Fibroblast of the aortic adventitia (primary cell): Measurements from ENCODE around the gene KYAT1. TPM values are rescaled to one million over a fixed set of nuclear protein-coding genes. Genes with fewer than 3 reads are reported as not detected.
"Not testable (repeated sequence)": the region's sequence is repeated elsewhere in the genome, so short reads cannot be mapped to it uniquely, and the experiment has no call there.

ENCODE experiments used
- DNase-seq: peaks from one replicate; pipeline ENCODE4 v3.0.0-alpha.2; 2010; ENCODE audit warnings: low read depth
- H3K4me3 ChIP-seq: 2 replicates; pipeline ENCODE4 v1.5.1; 2011; ENCODE audit warnings: low read depth, mild to moderate bottlenecking, control low read depth, low read length, moderate library complexity
- total RNA-seq: library from RNA; depleted of rRNA; stranded (reverse); fragments of >200 nt; gene quantifications from 2 replicates; pipeline ENCODE4 v1.2.3, GENCODE V29; 2012; ENCODE audit warnings: low replicate concordance
- TF ChIP-seq, protein P1 (sequence below): IDR thresholded peaks from 2 replicates; pipeline ENCODE4 v1.5.1; 2011; ENCODE audit warnings: mild to moderate bottlenecking, low read length, control low read depth, inconsistent platforms; ENCODE audit not compliant: insufficient read depth

Gene KYAT1
- total RNA-seq, 1 donor: 6.8 TPM

DNA sequence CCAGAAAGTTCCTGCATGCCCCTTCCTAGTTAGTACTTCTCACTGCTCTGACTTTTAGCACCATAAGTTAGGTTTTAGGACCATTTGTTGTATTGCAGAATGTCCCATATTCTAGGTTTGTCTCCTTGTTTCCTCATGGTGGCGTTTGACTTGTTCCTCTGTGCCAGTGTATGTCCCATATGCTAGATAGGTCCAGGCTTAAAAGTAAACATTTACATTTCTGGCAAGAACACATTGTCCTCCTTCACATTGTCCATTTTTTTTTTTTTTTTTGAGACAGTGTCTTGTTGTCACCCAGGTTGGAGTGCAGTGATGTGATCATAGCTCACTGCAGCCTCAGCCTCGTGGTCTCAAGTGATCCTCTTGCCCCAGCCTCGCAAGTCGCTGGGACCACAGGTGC lies 79.3 kb downstream of the KYAT1 start:
- TF ChIP-seq, protein P1, sequence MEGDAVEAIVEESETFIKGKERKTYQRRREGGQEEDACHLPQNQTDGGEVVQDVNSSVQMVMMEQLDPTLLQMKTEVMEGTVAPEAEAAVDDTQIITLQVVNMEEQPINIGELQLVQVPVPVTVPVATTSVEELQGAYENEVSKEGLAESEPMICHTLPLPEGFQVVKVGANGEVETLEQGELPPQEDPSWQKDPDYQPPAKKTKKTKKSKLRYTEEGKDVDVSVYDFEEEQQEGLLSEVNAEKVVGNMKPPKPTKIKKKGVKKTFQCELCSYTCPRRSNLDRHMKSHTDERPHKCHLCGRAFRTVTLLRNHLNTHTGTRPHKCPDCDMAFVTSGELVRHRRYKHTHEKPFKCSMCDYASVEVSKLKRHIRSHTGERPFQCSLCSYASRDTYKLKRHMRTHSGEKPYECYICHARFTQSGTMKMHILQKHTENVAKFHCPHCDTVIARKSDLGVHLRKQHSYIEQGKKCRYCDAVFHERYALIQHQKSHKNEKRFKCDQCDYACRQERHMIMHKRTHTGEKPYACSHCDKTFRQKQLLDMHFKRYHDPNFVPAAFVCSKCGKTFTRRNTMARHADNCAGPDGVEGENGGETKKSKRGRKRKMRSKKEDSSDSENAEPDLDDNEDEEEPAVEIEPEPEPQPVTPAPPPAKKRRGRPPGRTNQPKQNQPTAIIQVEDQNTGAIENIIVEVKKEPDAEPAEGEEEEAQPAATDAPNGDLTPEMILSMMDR: no peak
- H3K4me3 ChIP-seq: no peak overlapping the region
- DNase-seq: no peak

DNA sequence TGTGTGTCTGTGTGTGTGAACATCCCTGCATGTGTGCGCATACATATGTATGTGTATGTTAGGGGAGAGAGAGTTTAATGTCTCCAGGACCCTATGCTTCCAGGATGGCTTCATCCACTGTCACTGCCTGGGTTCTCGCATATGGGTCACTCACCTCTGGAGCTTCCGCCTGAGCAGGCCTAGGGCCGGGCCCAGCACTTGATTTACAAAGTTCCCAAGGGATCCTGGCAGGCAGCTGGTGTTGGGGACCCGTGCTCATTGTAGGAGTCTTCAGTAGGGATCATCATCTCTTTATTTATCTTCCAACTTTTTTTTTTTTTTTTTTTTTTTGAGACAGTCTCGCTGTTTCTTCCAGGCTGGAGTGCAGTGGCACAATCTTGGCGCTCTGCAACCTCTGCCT lies 81.7 kb downstream of the KYAT1 start:
- H3K4me3 ChIP-seq: no peak overlapping the region
- no peak for DNase-seq
- TF ChIP-seq, protein P1: no peak

DNA sequence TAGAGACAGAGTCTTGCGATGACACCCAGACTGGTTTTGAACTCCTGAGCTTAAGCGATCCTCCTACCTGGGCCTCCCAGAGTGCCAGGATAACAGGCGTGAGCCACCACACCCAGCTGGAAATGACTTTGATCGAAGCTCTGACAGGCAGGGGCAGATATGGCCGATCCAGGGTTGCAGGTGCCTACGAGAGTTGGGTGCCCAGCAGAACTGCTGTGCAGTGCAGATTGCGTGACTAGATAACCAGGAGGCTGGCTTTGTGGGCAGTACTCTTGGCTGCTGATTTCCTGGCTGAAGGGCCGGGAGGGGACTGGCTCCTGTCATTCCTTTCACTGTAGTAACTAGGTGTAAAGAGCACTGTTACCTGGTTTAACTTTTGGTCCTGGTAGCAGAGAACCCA lies 82.9 kb downstream of the KYAT1 start:
- DNase-seq: no peak
- no peak overlapping the region for H3K4me3 ChIP-seq
- TF ChIP-seq, protein P1: no peak

DNA sequence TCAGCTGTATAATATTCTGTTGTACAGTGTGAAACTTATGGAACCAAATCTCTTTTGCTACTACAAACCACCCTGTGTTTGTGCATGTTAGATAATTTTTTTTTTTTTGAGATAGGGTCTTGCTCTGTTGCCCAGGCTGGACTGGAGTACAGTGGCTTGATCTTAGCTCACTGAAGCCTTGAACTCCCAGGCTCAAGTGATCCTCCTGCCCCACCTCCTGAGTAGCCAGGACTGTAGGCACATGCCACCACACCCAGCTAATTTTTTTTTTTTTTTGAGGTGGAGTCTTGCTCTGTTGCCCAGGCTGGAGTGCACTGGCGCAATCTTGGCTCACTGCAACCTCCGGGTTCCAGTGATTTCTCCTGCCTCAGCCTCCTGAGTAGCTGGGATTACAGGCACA lies 86.8 kb downstream of the KYAT1 start:
- H3K4me3 ChIP-seq, DNase-seq: not testable (repeated sequence)

DNA sequence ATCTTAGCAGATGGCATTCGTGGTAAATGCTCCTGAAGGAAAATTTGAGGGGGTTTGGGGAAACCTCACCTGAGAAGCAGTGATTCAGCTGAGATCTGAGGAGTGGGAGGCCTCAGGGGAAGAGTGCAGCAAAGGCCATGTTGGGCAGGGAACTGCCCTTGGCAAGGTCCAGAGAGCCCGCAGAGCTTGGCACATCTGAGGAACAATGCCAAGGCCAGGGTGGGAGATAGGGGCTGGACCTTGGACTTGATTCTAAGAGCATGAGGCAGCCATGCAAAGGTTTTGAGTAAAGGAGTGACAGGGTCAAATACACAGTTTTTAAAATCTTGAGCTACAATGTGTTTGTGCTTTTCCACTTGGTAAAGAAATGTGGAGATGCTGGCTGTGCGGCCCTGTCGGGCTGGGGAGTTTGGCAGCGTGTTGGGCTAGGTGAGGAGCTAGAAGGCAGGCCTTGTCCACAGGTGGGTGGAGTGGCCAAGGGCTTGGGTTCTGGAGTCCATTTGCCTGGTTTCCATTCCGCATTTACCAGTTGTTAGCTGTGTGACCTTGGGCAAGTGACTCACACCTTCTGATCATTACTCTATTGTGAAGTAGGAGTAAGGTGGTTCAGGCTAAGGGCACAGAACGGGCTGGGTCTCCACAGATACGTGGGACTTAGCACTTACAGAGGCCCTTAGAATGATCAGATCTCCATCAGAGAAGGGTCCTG lies 88.6 kb downstream of the KYAT1 start:
- no peak for DNase-seq
- TF ChIP-seq, protein P1: no peak

DNA sequence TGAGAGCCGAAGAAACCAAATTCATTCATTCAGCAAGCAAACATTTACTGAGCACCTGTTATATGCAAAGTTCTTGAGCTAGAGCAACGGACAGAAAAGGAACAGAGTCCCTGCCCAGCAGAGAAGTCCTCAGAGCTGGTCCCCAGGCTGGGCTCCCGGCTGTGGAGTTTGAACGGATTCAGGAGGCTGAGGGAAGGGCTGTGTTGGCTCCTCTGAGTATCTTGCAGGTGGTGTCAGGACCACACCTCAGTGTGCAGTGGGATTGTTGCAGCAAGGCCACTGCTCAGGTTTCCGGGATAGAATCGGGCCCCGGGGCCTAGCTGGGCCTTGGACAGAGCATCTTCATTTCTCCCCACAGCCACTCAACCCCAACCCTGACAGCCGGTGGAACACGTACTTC lies 89.6 kb downstream of the KYAT1 start:
- TF ChIP-seq, protein P1: no peak
- no peak overlapping the region for H3K4me3 ChIP-seq
- DNase-seq: no peak

More for the DNA sequence above, 88.6 kb downstream of the KYAT1 start:
- H3K4me3 ChIP-seq: no peak overlapping the region

DNA sequence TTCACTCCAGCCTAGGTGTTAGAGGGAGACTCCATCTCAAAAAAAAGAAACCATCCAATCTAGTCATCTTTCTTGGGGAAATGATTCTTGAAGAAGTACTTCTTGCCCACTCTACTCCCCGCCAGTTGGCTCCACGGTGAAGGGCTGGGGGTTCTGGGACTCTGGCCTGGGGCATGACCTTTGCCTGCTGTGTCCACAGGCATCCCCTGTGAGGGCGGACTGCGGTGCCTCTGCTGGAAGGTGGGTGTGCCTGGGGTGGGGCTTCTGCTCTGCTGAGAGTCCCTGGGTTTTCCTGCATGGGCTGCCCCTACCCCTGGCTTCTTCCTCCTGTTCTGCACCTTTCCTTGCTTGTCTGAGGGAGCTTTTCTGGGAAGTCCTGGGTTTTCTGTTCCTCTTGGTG lies 91.2 kb downstream of the KYAT1 start:
- no peak for DNase-seq
- no peak overlapping the region for H3K4me3 ChIP-seq
- TF ChIP-seq, protein P1: no peak
